Measurements from ENCODE around the gene SLC29A2. TPM values are rescaled to one million over a fixed set of nuclear protein-coding genes. Genes with fewer than 3 reads are reported as not detected.

SLC29A2 gene
- total RNA-seq, 6 experiments from 2014 or later = not detected

- TF ChIP-seq CTCF (IDR thresholded peaks at IDR 0.05) = no peak
- H3K4me3 Mint-ChIP-seq = peak within 1 kb of the TSS; percentile 94
- H3K4me1 Mint-ChIP-seq (ENCODE audit: low read depth) = peaks cover 39% of the 10 kb centered on the region
- peak; percentile 11 for DNase-seq
- peaks cover 9% of the 10 kb centered on the region; the same call in 1 of the 2 replicates for H3K36me3 Mint-ChIP-seq (ENCODE audit: low read depth)
- H3K9me3 Mint-ChIP-seq = no peaks in the 10 kb centered on the region; the same call in 1 of the 2 replicates
- H3K27me3 Mint-ChIP-seq (ENCODE audit: insufficient read depth) = peaks cover 8% of the 10 kb centered on the region
- peak within 1 kb of the TSS; percentile 94 for H3K27ac Mint-ChIP-seq
Observed at GRCh38 chr11:66347425-66348276, 23.9 kb downstream of the SLC29A2 start, which contains the start of gene B4GAT1. B4GAT1 (minus strand) TSS chr11:66347629; CDS start chr11:66347545, 84 bp downstream.

- Mint-ChIP-seq H3K9me3 (no peaks in the 10 kb centered on the region; the same call in 1 of the 2 replicates), H3K4me1 (ENCODE audit: low read depth) (peaks cover 48% of the 10 kb centered on the region), H3K4me3 (peak overlapping the region; percentile 88), H3K27ac (peak overlapping the region; percentile 95), H3K27me3 (ENCODE audit: insufficient read depth) (peaks cover 8% of the 10 kb centered on the region), H3K36me3 (ENCODE audit: low read depth) (peaks cover 13% of the 10 kb centered on the region)
- no peak for TF ChIP-seq CTCF (IDR thresholded peaks at IDR 0.05)
- no peak for DNase-seq
Observed at GRCh38 chr11:66346476-66347424, 24.8 kb downstream of the SLC29A2 start.

GRCh38 chr11:66345316-66345649 is 26.3 kb downstream of the SLC29A2 start:
- H3K4me1 Mint-ChIP-seq (ENCODE audit: low read depth) = peaks cover 52% of the 10 kb centered on the region
- H3K9me3 Mint-ChIP-seq = no peaks in the 10 kb centered on the region; the same call in 1 of the 2 replicates
- peaks cover 20% of the 10 kb centered on the region for H3K36me3 Mint-ChIP-seq (ENCODE audit: low read depth)
- peaks cover 8% of the 10 kb centered on the region for H3K27me3 Mint-ChIP-seq (ENCODE audit: insufficient read depth)
- peak overlapping the region; percentile 93 for H3K4me3 Mint-ChIP-seq
- no peak for TF ChIP-seq CTCF (IDR thresholded peaks at IDR 0.05)
- no peak for DNase-seq
- H3K27ac Mint-ChIP-seq = peak overlapping the region; percentile 95

GRCh38 chr11:66344550-66345315 is 26.8 kb downstream of the SLC29A2 start, which contains the start of gene BRMS1:
BRMS1 (minus strand) TSS chr11:66345104; CDS start chr11:66342234, 2,870 bp downstream.
- Mint-ChIP-seq H3K27me3 (ENCODE audit: insufficient read depth) (peaks cover 8% of the 10 kb centered on the region), H3K4me1 (ENCODE audit: low read depth) (peaks cover 52% of the 10 kb centered on the region)

More at GRCh38 chr11:66344550-66345315, 26.8 kb downstream of the SLC29A2 start, which contains the start of gene BRMS1:
- Mint-ChIP-seq H3K9me3 (no peaks in the 10 kb centered on the region; the same call in 1 of the 2 replicates), H3K36me3 (ENCODE audit: low read depth) (peaks cover 20% of the 10 kb centered on the region), H3K4me3 (peak within 1 kb of the TSS; percentile 93), H3K27ac (peak within 1 kb of the TSS; percentile 95)
- TF ChIP-seq CTCF (IDR thresholded peaks at IDR 0.05) = peak; percentile 16; the same call in 1 of the 2 replicates
- DNase-seq = peak; percentile 96
